A549 (cell line): Measurements from ENCODE around the gene MED16. TPM values are rescaled to one million over a fixed set of nuclear protein-coding genes. Genes with fewer than 3 reads are reported as not detected.

Source experiments
- ATAC-seq, 2 experiments: fragments of 200-7000 bp in 1 of 2; fragments of >200 bp in 1 of 2; cut with Nextera tagmentation in 1 of 2; cut with Tn5 transposase in 1 of 2; 3 replicates each; pipeline versions ENCODE4 v1.8.0 to v1.9.1; 2018 to 2020; ENCODE audit warnings: mild to moderate bottlenecking in 1 of 2, moderate library complexity in 1 of 2
- CTCF ChIA-PET: fragments of 300-600 bp; sonication (Branson Sonifier 250); formaldehyde crosslinking; extraction: SDS; loops from one replicate; lab custom pipeline; 2021; ENCODE audit warnings: antibody characterized with exemption, inconsistent platforms; lab: Yijun Ruan, JAX
- POLR2A ChIA-PET: fragments of 350-600 bp; formaldehyde crosslinking; extraction: SDS; loops from one replicate; lab custom pipeline; 2021; ENCODE audit warnings: antibody characterized with exemption, inconsistent platforms; lab: Yijun Ruan, JAX
- DNase-seq, 2 experiments: peaks; one replicate each; pipeline versions ENCODE4 v3.0.0 to v3.0.0-alpha.2; 2011 to 2016; ENCODE audit warnings: low read depth in 1 of 2, low spot score in 1 of 2
- FAIRE-seq: peaks from 2 replicates; lab custom pipeline; 2011; peaks lifted over from hg19 to GRCh38; lab: Jason Lieb, UNC
- H3K27ac ChIP-seq, 2 experiments: fragments of >200 bp; sonication (Bioruptor Twin); formaldehyde crosslinking; 3 replicates each; pipeline ENCODE4 v1.5.1; 2016 to 2017
- H3K4me1 ChIP-seq: fragments of >200 bp; sonication (Bioruptor Twin); formaldehyde crosslinking; 3 replicates; pipeline ENCODE4 v1.6.1; 2016
- H3K4me2 ChIP-seq: fragments of >200 bp; sonication (Bioruptor Twin); formaldehyde crosslinking; 3 replicates; pipeline ENCODE4 v1.6.1; 2016
- H3K4me3 ChIP-seq: fragments of >200 bp; sonication (Bioruptor Twin); formaldehyde crosslinking; 3 replicates; pipeline ENCODE4 v1.5.1; 2016
- H3K9me3 ChIP-seq: fragments of >200 bp; sonication (Bioruptor Twin); formaldehyde crosslinking; 3 replicates; pipeline ENCODE4 v1.6.1; 2016
- EHF ChIP-seq: fragments of 250-450 bp; sonication (Bioruptor Pico); IDR thresholded peaks from 2 replicates; pipeline ENCODE4 v1.5.0; 2020; ENCODE audit warnings: mild to moderate bottlenecking
- EHMT2 ChIP-seq: fragments of 200-600 bp; sonication (generic); IDR thresholded peaks from 2 replicates; pipeline ENCODE4 v1.6.1; 2016; ENCODE audit warnings: antibody characterized with exemption, low read depth, mild to moderate bottlenecking, moderate library complexity
- ESRRA ChIP-seq: fragments of 150-350 bp; IDR thresholded peaks from 2 replicates; pipeline ENCODE4 v1.6.1; 2014; ENCODE audit warnings: mild to moderate bottlenecking, low read length, borderline replicate concordance
- FOXS1 ChIP-seq: fragments of 250-450 bp; sonication (Bioruptor Pico); IDR thresholded peaks from 2 replicates; pipeline ENCODE4 v1.5.0; 2020; ENCODE audit warnings: mild to moderate bottlenecking, moderate library complexity
- JUN ChIP-seq, 2 experiments: fragments of >200 bp; sonication (Bioruptor Twin); formaldehyde crosslinking; IDR thresholded peaks; 2 replicates in 1 of 2; 3 replicates in 1 of 2; pipeline ENCODE4 v1.6.1; 2016 to 2017
- JUNB ChIP-seq: fragments of >200 bp; sonication (Bioruptor Twin); formaldehyde crosslinking; IDR thresholded peaks from 2 replicates; pipeline ENCODE4 v1.6.1; 2016
- MAZ ChIP-seq: fragments of 150-350 bp; IDR thresholded peaks from 2 replicates; pipeline ENCODE4 v1.6.1; 2014; ENCODE audit warnings: antibody characterized with exemption, low read depth, low read length, borderline replicate concordance
- NFE2L2 ChIP-seq: fragments of 150-350 bp; conservative IDR thresholded peaks from 2 replicates; pipeline ENCODE4 v1.6.1; 2014; ENCODE audit warnings: low read length
- NPAS2 ChIP-seq: fragments of 250-450 bp; sonication (Bioruptor Pico); IDR thresholded peaks from 2 replicates; pipeline ENCODE4 v1.8.0; 2022; ENCODE audit warnings: mild to moderate bottlenecking, moderate library complexity, borderline replicate concordance
- POLR2A ChIP-seq: IDR thresholded peaks from 2 replicates; pipeline ENCODE4 v1.6.1; 2012; ENCODE audit warnings: mild to moderate bottlenecking, low read length
- POLR2AphosphoS2 ChIP-seq: conservative IDR thresholded peaks from 2 replicates; pipeline ENCODE4 v1.6.1; 2012; ENCODE audit warnings: low read length, improper control_type of control experiment, inconsistent platforms
- RNF2 ChIP-seq: fragments of 200-600 bp; sonication (generic); IDR thresholded peaks from 2 replicates; pipeline ENCODE4 v1.6.1; 2016; ENCODE audit warnings: low read depth, mild to moderate bottlenecking, antibody characterized with exemption, moderate library complexity, borderline replicate concordance
- SREBF2 ChIP-seq: fragments of 450-650 bp; IDR thresholded peaks from 2 replicates; pipeline ENCODE4 v1.6.1; 2014; ENCODE audit warnings: mild to moderate bottlenecking, moderate library complexity
- ZC3H11A ChIP-seq: fragments of 450-650 bp; IDR thresholded peaks from 2 replicates; pipeline ENCODE4 v1.6.1; 2014; ENCODE audit warnings: antibody characterized with exemption, mild to moderate bottlenecking
- ZFP36 ChIP-seq: fragments of 450-650 bp; IDR thresholded peaks from 2 replicates; pipeline ENCODE4 v1.6.1; 2014; ENCODE audit warnings: borderline replicate concordance; ENCODE audit not compliant: partially characterized antibody
- ZNF302 ChIP-seq: fragments of 250-450 bp; sonication (Bioruptor Pico); IDR thresholded peaks from 2 replicates; pipeline ENCODE4 v1.9.0; 2021; ENCODE audit warnings: inconsistent platforms, mild to moderate bottlenecking, moderate library complexity
- WGBS: methylation state at CpG from one replicate; pipeline ENCODE4 v1.1.6; 2017; ENCODE audit errors: missing lambda C conversion rate; 5-methylcytosine and 5-hydroxymethylcytosine counted together
- polyA plus RNA-seq, 4 experiments: library from polyadenylated mRNA; depleted of rRNA in 3 of 4; stranded (reverse); fragments of >200 nt; fragmentation: RNase III in 1 of 4; extraction: RNeasy Plus Mini Kit Qiagen cat#74134 plus additional on column Dnase treatment in 1 of 4; gene quantifications; 2 replicates in 3 of 4; 3 replicates in 1 of 4; pipeline ENCODE4 v1.2.3, GENCODE V29; 2011 to 2017
- TF ChIP-seq, protein P1 (sequence below): fragments of 200-600 bp; sonication (generic); IDR thresholded peaks from 2 replicates; pipeline ENCODE4 v1.6.1; 2016; ENCODE audit warnings: antibody characterized with exemption, mild to moderate bottlenecking, moderate library complexity
- TF ChIP-seq, protein P2 (sequence below): IDR thresholded peaks from 2 replicates; pipeline ENCODE4 v1.6.1; 2012; ENCODE audit warnings: low read depth, borderline replicate concordance
- TF ChIP-seq, protein P3 (sequence below): fragments of >200 bp; sonication (Bioruptor Twin); formaldehyde crosslinking; IDR thresholded peaks from 2 replicates; pipeline ENCODE4 v1.6.1; 2016
- TF ChIP-seq, protein P4 (sequence below): fragments of 150-350 bp; IDR thresholded peaks from 2 replicates; pipeline ENCODE4 v1.6.1; 2014; ENCODE audit warnings: low read depth, mild to moderate bottlenecking, low read length

The MED16 gene
- polyA plus RNA-seq, 2 of the 4 experiments (the other 2 are of a cell fraction): 8.0 to 12.7 TPM

DNA sequence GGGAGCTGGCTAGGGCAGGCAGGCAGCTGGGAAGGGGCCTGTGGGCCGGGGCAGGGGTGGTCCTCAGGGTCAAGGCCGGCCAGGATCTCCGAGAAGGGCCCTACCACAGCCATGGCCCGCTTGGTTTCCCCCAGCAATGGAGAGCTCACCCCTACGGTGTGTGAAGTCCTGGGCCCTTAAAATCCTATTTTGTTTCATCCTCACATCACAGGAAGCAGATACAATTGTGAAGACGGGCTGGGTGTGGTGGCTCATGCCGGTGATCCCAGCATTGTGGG, 9.0 kb upstream of the MED16 start:
- CTCF ChIA-PET: interaction anchor here (1.0 kb wide), 1 partner anchor 46 kb away, joined by 3 read pairs; no protein-coding TSS in a partner anchor

DNA sequence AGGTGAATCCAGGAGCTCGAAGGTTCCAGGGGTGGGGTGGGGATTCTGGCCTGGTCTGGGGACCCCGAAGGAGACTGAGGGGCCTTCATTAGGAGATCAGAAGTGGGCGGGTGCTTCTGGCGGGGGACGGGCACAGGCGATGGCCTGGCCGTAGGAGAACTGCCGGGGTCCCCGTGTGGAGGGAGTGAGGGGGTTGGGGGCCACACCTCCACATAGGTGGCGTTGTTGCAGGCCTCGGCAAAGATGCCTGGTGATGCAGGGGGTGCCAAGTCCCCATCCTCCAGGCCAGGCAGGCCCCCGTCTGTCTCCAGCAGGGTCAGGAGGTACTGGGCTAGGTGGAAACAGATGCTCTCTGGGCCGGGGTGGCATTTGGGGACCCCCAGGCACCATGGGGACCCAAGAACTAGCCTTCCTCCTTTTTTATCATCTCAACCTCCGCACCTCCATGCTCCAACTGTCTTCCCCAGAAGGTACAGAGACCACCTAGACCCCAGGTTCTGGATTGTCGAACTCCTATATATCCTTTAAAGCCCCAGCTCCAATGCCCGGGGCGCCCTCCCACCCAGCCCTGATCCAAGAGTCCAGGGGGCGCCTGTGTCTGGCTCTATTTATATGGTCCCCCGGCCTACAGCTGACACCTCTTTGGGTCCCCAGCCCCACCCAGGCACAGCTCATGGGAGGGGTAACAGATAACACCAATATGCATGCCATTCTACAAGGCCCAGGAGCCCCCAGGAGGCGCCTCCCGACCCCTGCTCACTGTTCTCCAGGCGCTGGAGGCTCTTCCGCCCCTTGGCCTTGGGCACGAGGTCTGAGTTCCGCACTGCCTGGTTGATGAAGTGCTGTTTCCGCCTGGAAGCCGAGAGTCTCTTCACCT, 8.5 kb upstream of the MED16 start:
- Histone ChIP-seq H3K4me1 (peaks cover 5% of the 10 kb centered on the region; the same call in 1 of the 3 replicates), H3K4me2 (no peak overlapping the region), H3K4me3 (no peak overlapping the region), H3K27ac (no peak overlapping the region; a peak in 1 of 6 replicates), H3K9me3 (no peaks in the 10 kb centered on the region)
- FAIRE-seq: no peak
- TF ChIP-seq FOXS1 (CRISPR knock-in tag): no peak
- TF ChIP-seq POLR2A: no peak
- TF ChIP-seq, protein P1, sequence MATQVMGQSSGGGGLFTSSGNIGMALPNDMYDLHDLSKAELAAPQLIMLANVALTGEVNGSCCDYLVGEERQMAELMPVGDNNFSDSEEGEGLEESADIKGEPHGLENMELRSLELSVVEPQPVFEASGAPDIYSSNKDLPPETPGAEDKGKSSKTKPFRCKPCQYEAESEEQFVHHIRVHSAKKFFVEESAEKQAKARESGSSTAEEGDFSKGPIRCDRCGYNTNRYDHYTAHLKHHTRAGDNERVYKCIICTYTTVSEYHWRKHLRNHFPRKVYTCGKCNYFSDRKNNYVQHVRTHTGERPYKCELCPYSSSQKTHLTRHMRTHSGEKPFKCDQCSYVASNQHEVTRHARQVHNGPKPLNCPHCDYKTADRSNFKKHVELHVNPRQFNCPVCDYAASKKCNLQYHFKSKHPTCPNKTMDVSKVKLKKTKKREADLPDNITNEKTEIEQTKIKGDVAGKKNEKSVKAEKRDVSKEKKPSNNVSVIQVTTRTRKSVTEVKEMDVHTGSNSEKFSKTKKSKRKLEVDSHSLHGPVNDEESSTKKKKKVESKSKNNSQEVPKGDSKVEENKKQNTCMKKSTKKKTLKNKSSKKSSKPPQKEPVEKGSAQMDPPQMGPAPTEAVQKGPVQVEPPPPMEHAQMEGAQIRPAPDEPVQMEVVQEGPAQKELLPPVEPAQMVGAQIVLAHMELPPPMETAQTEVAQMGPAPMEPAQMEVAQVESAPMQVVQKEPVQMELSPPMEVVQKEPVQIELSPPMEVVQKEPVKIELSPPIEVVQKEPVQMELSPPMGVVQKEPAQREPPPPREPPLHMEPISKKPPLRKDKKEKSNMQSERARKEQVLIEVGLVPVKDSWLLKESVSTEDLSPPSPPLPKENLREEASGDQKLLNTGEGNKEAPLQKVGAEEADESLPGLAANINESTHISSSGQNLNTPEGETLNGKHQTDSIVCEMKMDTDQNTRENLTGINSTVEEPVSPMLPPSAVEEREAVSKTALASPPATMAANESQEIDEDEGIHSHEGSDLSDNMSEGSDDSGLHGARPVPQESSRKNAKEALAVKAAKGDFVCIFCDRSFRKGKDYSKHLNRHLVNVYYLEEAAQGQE: no peak
- TF ChIP-seq NPAS2 (CRISPR knock-in tag): no peak
- TF ChIP-seq JUN (IDR thresholded peaks at IDR 0.05): no peak
- no peak for TF ChIP-seq ZC3H11A
- TF ChIP-seq, protein P2, sequence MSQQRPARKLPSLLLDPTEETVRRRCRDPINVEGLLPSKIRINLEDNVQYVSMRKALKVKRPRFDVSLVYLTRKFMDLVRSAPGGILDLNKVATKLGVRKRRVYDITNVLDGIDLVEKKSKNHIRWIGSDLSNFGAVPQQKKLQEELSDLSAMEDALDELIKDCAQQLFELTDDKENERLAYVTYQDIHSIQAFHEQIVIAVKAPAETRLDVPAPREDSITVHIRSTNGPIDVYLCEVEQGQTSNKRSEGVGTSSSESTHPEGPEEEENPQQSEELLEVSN: no peak
- TF ChIP-seq ZNF302: no peak
- TF ChIP-seq POLR2AphosphoS2: no peak
- no peak for TF ChIP-seq ZFP36
- no peak for TF ChIP-seq EHF (CRISPR knock-in tag)
- no peak for TF ChIP-seq MAZ
- TF ChIP-seq ESRRA: no peak
- no peak for TF ChIP-seq JUNB
- no peak for TF ChIP-seq SREBF2
- no peak for TF ChIP-seq RNF2
- POLR2A ChIA-PET: interaction anchor here (0.6 kb wide), 1 partner anchor 149 kb away, joined by 5 read pairs; no protein-coding TSS in a partner anchor
- ATAC-seq: no peak
- no peak for DNase-seq
- WGBS: 91% methylated on average over 14 of the region's 27 CpGs
- CTCF ChIA-PET: interaction anchor here (0.7 to 1.0 kb wide), 2 partner anchors 45 to 70 kb away, joined by 3 read pairs; no protein-coding TSS in a partner anchor

More for the DNA sequence above, 9.0 kb upstream of the MED16 start:
- DNase-seq: no peak
- Histone ChIP-seq H3K4me1 (peaks cover 5% of the 10 kb centered on the region; the same call in 1 of the 3 replicates), H3K4me2 (no peak overlapping the region), H3K9me3 (no peaks in the 10 kb centered on the region), H3K27ac (no peak overlapping the region), H3K4me3 (no peak overlapping the region)
- TF ChIP-seq, protein P3, sequence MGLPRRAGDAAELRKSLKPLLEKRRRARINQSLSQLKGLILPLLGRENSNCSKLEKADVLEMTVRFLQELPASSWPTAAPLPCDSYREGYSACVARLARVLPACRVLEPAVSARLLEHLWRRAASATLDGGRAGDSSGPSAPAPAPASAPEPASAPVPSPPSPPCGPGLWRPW: no peak
- no peak for TF ChIP-seq NFE2L2
- no peak for TF ChIP-seq POLR2AphosphoS2
- TF ChIP-seq, protein P4, sequence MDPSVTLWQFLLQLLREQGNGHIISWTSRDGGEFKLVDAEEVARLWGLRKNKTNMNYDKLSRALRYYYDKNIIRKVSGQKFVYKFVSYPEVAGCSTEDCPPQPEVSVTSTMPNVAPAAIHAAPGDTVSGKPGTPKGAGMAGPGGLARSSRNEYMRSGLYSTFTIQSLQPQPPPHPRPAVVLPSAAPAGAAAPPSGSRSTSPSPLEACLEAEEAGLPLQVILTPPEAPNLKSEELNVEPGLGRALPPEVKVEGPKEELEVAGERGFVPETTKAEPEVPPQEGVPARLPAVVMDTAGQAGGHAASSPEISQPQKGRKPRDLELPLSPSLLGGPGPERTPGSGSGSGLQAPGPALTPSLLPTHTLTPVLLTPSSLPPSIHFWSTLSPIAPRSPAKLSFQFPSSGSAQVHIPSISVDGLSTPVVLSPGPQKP: no peak
- TF ChIP-seq EHMT2: no peak
- POLR2A ChIA-PET: no interaction called here
- no peak for ATAC-seq
- WGBS: 90% methylated on average over 2 of the region's 7 CpGs
- no peak for FAIRE-seq
